ENCODE results near the gene PRRT4. TPM values are rescaled to one million over a fixed set of nuclear protein-coding genes. Genes with fewer than 3 reads are reported as not detected.

PRRT4 gene
- total RNA-seq, 1 experiment from 2014 or later: 0.24 TPM

- H4K5ac ChIP-seq (ENCODE audit: insufficient read length, low read depth, low read length): no peak overlapping the region
- H2AK5ac ChIP-seq (ENCODE audit: insufficient read length, low read length): no peak overlapping the region
- no peaks in the 10 kb centered on the region for H3K79me2 ChIP-seq (ENCODE audit: insufficient read depth, low read length)
- no peak overlapping the region for H3K27ac ChIP-seq (ENCODE audit: insufficient read length, low read depth, low read length)
- H3K18ac ChIP-seq (ENCODE audit: insufficient read length, low read depth, low read length): no peak overlapping the region
- no peak overlapping the region for H3T11ph ChIP-seq (ENCODE audit: low read length)
- H3K23ac ChIP-seq (ENCODE audit: insufficient read length, low read depth, low read length): no peak overlapping the region
- H3K27me3 ChIP-seq (ENCODE audit: insufficient read depth, low read length): no peaks in the 10 kb centered on the region
- no peak overlapping the region for H3K4me2 ChIP-seq (ENCODE audit: insufficient read depth, insufficient read length, low read length)
- no peak overlapping the region for H4K8ac ChIP-seq (replicated peaks; ENCODE audit: insufficient read length, low read depth, low read length)
- no peaks in the 10 kb centered on the region for H3K27me3 Mint-ChIP-seq (ENCODE audit: low read depth)
- H3K4me1 ChIP-seq (ENCODE audit: insufficient read depth, low read length): no peaks in the 10 kb centered on the region
- H3K4ac ChIP-seq (ENCODE audit: low read depth, low read length): no peak overlapping the region
- no peak overlapping the region for H4K91ac ChIP-seq (ENCODE audit: insufficient read length, low read depth, low read length)
- H2BK20ac ChIP-seq (ENCODE audit: low read depth, low read length, poor library complexity, severe bottlenecking): no peak overlapping the region
- H4K20me1 ChIP-seq (ENCODE audit: control insufficient read depth, insufficient read depth, insufficient read length): no peaks in the 10 kb centered on the region
- peaks cover 48 to 90% (median 88%) of the 10 kb centered on the region in 3 experiments; a peak in 6 of 7 replicates for H3K36me3 Mint-ChIP-seq (ENCODE audit: insufficient read depth in 1 of 3, low read depth in 3 of 3)
- no peak overlapping the region for H2AFZ ChIP-seq (ENCODE audit: low read length)
- no peak for TF ChIP-seq CTCF (conservative IDR thresholded peaks at IDR 0.05)
- H3K56ac ChIP-seq (ENCODE audit: insufficient read length, low read depth, low read length): no peak overlapping the region
- no peaks in the 10 kb centered on the region for H3K9me3 Mint-ChIP-seq
- no peak overlapping the region for H3K27ac Mint-ChIP-seq
- no peak overlapping the region for H2BK15ac ChIP-seq (ENCODE audit: low read depth, low read length)
- no peak overlapping the region for H3K9ac ChIP-seq (ENCODE audit: extremely low read depth, insufficient read length, low read length)
- H3K79me1 ChIP-seq (ENCODE audit: insufficient read depth, low read depth, low read length, poor library complexity, severe bottlenecking): no peaks in the 10 kb centered on the region
- no peaks in the 10 kb centered on the region for H3K9me3 ChIP-seq (ENCODE audit: control insufficient read depth, low read depth, low read length)
- no peaks in the 10 kb centered on the region for H3K4me1 Mint-ChIP-seq
- no peak overlapping the region for H2BK12ac ChIP-seq (ENCODE audit: insufficient read length, low read depth, low read length)
- H3K14ac ChIP-seq (ENCODE audit: insufficient read depth, low read length): no peak overlapping the region
- no peak overlapping the region for H2BK120ac ChIP-seq (ENCODE audit: low read depth, low read length, poor library complexity, severe bottlenecking)
- H3K23me2 ChIP-seq (ENCODE audit: insufficient read length, low read depth, low read length, poor library complexity, severe bottlenecking): no peaks in the 10 kb centered on the region
- H3K4me3 Mint-ChIP-seq: no peak overlapping the region
- H2BK5ac ChIP-seq (ENCODE audit: insufficient read length, low read length): no peak overlapping the region
- WGBS (ENCODE audit: extremely low coverage, insufficient read length, low lambda C conversion rate): no CpG with 5 or more reads among the region's 3 CpGs
- no peak for DNase-seq
Observed at GRCh38 chr7:128311013-128311412, 50.5 kb downstream of the PRRT4 start.

All from H9 (cell line).